K562 (cell line): ENCODE measurements around the gene SLC30A1.

Experiments used
- BACH1 ChIP-seq: fragments of 200-800 bp; sonication (Bioruptor generic); IDR thresholded peaks from 2 replicates; pipeline ENCODE4 v1.6.1; 2016; ENCODE audit warnings: missing genetic modification characterization, missing compliant biosample characterization
- EP400 ChIP-seq: fragments of 450-650 bp; IDR thresholded peaks from 2 replicates; pipeline ENCODE4 v1.6.1; 2017; ENCODE audit warnings: antibody characterized with exemption, mild to moderate bottlenecking, moderate library complexity
- HDAC6 ChIP-seq: IDR thresholded peaks from 2 replicates; pipeline ENCODE4 v1.6.1; 2012; ENCODE audit warnings: low read depth, mild to moderate bottlenecking, control low read depth, inconsistent platforms, low read length, moderate library complexity
- POLR2A ChIP-seq: fragments of 450-650 bp; conservative IDR thresholded peaks from 2 replicates; pipeline ENCODE4 v1.6.1; 2016
- SP1 ChIP-seq: sonication (generic); formaldehyde crosslinking; IDR thresholded peaks from 2 replicates; pipeline ENCODE4 v1.8.1; 2022; ENCODE audit warnings: mild to moderate bottlenecking, missing genetic modification reagents
- STAT5B ChIP-seq: fragments of 250-450 bp; sonication (Bioruptor Pico); IDR thresholded peaks from 2 replicates; pipeline ENCODE4 v1.8.0; 2021; ENCODE audit warnings: mild to moderate bottlenecking, inconsistent platforms
- TCF7L2 ChIP-seq: fragments of 150-350 bp; IDR thresholded peaks from 2 replicates; pipeline ENCODE4 v1.6.1; 2016; ENCODE audit warnings: low read depth, mild to moderate bottlenecking, low read length, moderate library complexity
- TRIM24 ChIP-seq, 2 experiments: fragments of 450-650 bp; IDR thresholded peaks; 2 replicates each; pipeline ENCODE4 v1.6.1; 2016
- ZNF174 ChIP-seq: fragments of 250-450 bp; sonication (Bioruptor Pico); IDR thresholded peaks from 2 replicates; pipeline ENCODE4 v1.4.0; 2020; ENCODE audit warnings: mild to moderate bottlenecking
- ZNF561 ChIP-seq: fragments of 450-650 bp; formaldehyde crosslinking; conservative IDR thresholded peaks from 2 replicates; pipeline ENCODE4 v1.4.0; 2020; ENCODE audit warnings: mild to moderate bottlenecking, moderate library complexity
- TF ChIP-seq, protein P1 (sequence below), 3 experiments: IDR thresholded peaks in 2 of 3; conservative IDR thresholded peaks in 1 of 3; 2 replicates each; pipeline ENCODE4 v1.5.1; 2011 to 2012; ENCODE audit warnings: low read length in 3 of 3, mild to moderate bottlenecking in 3 of 3, control low read depth in 2 of 3, improper control_type of control experiment in 1 of 3, inconsistent platforms in 1 of 3, low read depth in 1 of 3, mixed read lengths in 1 of 3, moderate library complexity in 1 of 3; ENCODE audit not compliant: insufficient read depth in 2 of 3

DNA sequence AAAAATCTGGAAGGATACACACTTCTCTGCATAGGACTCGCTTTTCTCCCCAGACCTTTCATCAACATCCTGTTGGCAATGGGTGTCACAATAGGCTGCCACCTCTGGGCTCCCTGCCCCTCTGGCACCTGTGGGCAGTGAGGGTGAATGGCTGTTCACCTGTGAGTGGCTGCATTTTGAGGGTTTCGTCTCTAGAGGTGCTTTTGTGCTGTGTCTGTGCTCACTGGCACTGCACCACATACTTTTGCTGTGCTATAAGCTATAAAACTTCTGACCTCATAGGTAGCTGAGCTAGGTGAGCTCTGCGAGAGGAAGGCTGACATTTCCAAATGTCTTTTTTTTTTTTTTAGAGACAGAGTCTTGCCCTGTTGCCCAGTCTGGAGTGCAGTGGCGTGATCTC is 35.9 kb downstream of the SLC30A1 start:
- TF ChIP-seq, protein P1, sequence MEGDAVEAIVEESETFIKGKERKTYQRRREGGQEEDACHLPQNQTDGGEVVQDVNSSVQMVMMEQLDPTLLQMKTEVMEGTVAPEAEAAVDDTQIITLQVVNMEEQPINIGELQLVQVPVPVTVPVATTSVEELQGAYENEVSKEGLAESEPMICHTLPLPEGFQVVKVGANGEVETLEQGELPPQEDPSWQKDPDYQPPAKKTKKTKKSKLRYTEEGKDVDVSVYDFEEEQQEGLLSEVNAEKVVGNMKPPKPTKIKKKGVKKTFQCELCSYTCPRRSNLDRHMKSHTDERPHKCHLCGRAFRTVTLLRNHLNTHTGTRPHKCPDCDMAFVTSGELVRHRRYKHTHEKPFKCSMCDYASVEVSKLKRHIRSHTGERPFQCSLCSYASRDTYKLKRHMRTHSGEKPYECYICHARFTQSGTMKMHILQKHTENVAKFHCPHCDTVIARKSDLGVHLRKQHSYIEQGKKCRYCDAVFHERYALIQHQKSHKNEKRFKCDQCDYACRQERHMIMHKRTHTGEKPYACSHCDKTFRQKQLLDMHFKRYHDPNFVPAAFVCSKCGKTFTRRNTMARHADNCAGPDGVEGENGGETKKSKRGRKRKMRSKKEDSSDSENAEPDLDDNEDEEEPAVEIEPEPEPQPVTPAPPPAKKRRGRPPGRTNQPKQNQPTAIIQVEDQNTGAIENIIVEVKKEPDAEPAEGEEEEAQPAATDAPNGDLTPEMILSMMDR (IDR thresholded peaks at IDR 0.05 in 2 of 3, conservative IDR thresholded peaks at IDR 0.05 in 1 of 3; ENCODE audit: insufficient read depth in 2 of 3, low read depth in 1 of 3, low read length in 3 of 3), result no peak
- no peak for TF ChIP-seq ZNF174 (CRISPR knock-in tag)
- no peak for TF ChIP-seq SP1
- TF ChIP-seq EP400, result no peak
- TF ChIP-seq TRIM24 (IDR thresholded peaks at IDR 0.05), result no peak
- no peak for TF ChIP-seq HDAC6
- TF ChIP-seq BACH1, result no peak
- no peak for TF ChIP-seq POLR2A
- no peak for TF ChIP-seq ZNF561 (CRISPR knock-in tag)
- TF ChIP-seq TCF7L2, result no peak
- no peak for TF ChIP-seq STAT5B
